K562 (cell line): ENCODE measurements around the gene HBB. TPM values are rescaled to one million over a fixed set of nuclear protein-coding genes. Genes with fewer than 3 reads are reported as not detected.
A peak's percentile ranks its signal among the peaks of the same experiment; 100 is the strongest.

Experiments used
- CHAMP1 ChIP-seq: fragments of 450-650 bp; IDR thresholded peaks from 2 replicates; pipeline ENCODE4 v1.6.1; 2016; ENCODE audit warnings: mild to moderate bottlenecking
- CREB5 ChIP-seq: fragments of 250-450 bp; sonication (Bioruptor Pico); IDR thresholded peaks from 2 replicates; pipeline ENCODE4 v1.5.0; 2020; ENCODE audit warnings: mild to moderate bottlenecking
- ELF2 ChIP-seq: fragments of 250-450 bp; sonication (Bioruptor Pico); IDR thresholded peaks from 2 replicates; pipeline ENCODE4 v1.5.0; 2021; ENCODE audit warnings: mild to moderate bottlenecking
- FOXO4 ChIP-seq: fragments of 450-650 bp; formaldehyde crosslinking; IDR thresholded peaks from 2 replicates; pipeline ENCODE4 v1.4.0; 2020; ENCODE audit warnings: mild to moderate bottlenecking, moderate library complexity
- GMEB1 ChIP-seq: fragments of 250-450 bp; sonication (Bioruptor Pico); IDR thresholded peaks from 2 replicates; pipeline ENCODE4 v1.4.0; 2020; ENCODE audit warnings: mild to moderate bottlenecking
- HDAC2 ChIP-seq: fragments of 450-650 bp; IDR thresholded peaks from 2 replicates; pipeline ENCODE4 v1.6.1; 2016; ENCODE audit warnings: mild to moderate bottlenecking
- HNRNPUL1 ChIP-seq: fragments of 200-400 bp; formaldehyde crosslinking; IDR thresholded peaks from 2 replicates; pipeline ENCODE4 v1.6.1; 2017; ENCODE audit warnings: low read length
- KLF16 ChIP-seq: IDR thresholded peaks from 2 replicates; pipeline ENCODE4 v1.6.1; 2016; ENCODE audit warnings: antibody characterized with exemption
- MEIS2 ChIP-seq: fragments of 450-650 bp; IDR thresholded peaks from 2 replicates; pipeline ENCODE4 v1.6.1; 2014; ENCODE audit warnings: mild to moderate bottlenecking; ENCODE audit not compliant: partially characterized antibody
- MTA1 ChIP-seq: fragments of 450-650 bp; IDR thresholded peaks from 2 replicates; pipeline ENCODE4 v1.6.1; 2017; ENCODE audit warnings: borderline replicate concordance
- PRMT5 ChIP-seq: sonication (generic); formaldehyde crosslinking; IDR thresholded peaks from 2 replicates; pipeline ENCODE4 v1.5.0; 2020; ENCODE audit warnings: missing genetic modification reagents
- SLC30A9 ChIP-seq: fragments of 250-450 bp; sonication (Bioruptor Pico); IDR thresholded peaks from 2 replicates; pipeline ENCODE4 v1.8.0; 2022; ENCODE audit warnings: mild to moderate bottlenecking, moderate library complexity
- SRSF7 ChIP-seq: fragments of 200-400 bp; formaldehyde crosslinking; optimal IDR thresholded peaks from 2 replicates; pipeline ENCODE3; 2017; ENCODE audit warnings: mild to moderate bottlenecking, low read depth, low read length
- TFE3 ChIP-seq: fragments of 450-650 bp; formaldehyde crosslinking; IDR thresholded peaks from 2 replicates; pipeline ENCODE4 v1.4.0; 2020; ENCODE audit warnings: mild to moderate bottlenecking, mixed read lengths
- ZNF583 ChIP-seq: fragments of 250-450 bp; sonication (Bioruptor Pico); IDR thresholded peaks from 2 replicates; pipeline ENCODE4 v1.4.0; 2020
- ZNF639 ChIP-seq, 2 experiments: fragments of 200-800 bp in 1 of 2; sonication (Bioruptor generic) in 1 of 2; sonication (generic) in 1 of 2; formaldehyde crosslinking in 1 of 2; IDR thresholded peaks in 1 of 2; conservative IDR thresholded peaks in 1 of 2; 2 replicates each; pipeline versions ENCODE4 v1.5.0 to v1.6.1; 2016 to 2020; ENCODE audit warnings: missing compliant biosample characterization in 1 of 2, missing genetic modification characterization in 1 of 2, missing genetic modification reagents in 1 of 2
- polyA plus RNA-seq, 8 experiments: library from polyadenylated mRNA; depleted of rRNA in 4 of 8; stranded (reverse) in 5 of 8; unstranded in 3 of 8; fragments of >200 nt; fragmentation: Nextera tagmentation in 2 of 8; fragmentation: Illumina TruSeq in 1 of 8; extraction: Ambion mirVana in 2 of 8; extraction: Trizol in 1 of 8; gene quantifications; 2 replicates each; pipeline versions ENCODE4 v1.2.1 to v1.2.3, GENCODE V29; 2011 to 2014; ENCODE audit warnings: inconsistent platforms in 1 of 8, missing spikeins in 1 of 8
- total RNA-seq, 7 experiments: library from RNA; depleted of rRNA in 6 of 7; stranded (reverse); fragments of >200 nt in 6 of 7; fragmentation: Illumina TruSeq in 2 of 7; extraction: Trizol in 2 of 7; gene quantifications; 2 replicates each; pipeline versions ENCODE4 v1.2.1 to v1.2.3, GENCODE V29; 2011 to 2021; ENCODE audit warnings: low replicate concordance in 1 of 7

Gene HBB
- total and polyA plus RNA-seq, 9 of the 15 experiments (the other 6 are each of a cell fraction or from before 2014, with no cell fraction given), result 0.33 to 3.4 (median 1.2) TPM; not detected in 2

GRCh38 chr11:5258543-5259262 is 31.8 kb upstream of the HBB start (continued):
- peak; percentile 19; the same call in 1 of the 2 replicates for TF ChIP-seq GMEB1 (CRISPR knock-in tag)
- peak; percentile 77 for TF ChIP-seq MEIS2
- peak; percentile 57; the same call in 1 of the 2 replicates for TF ChIP-seq ZNF583 (CRISPR knock-in tag)
- 0 out of 2 replicates have a peak, but pooled peaks have one; percentile 43 for TF ChIP-seq KLF16
- peak; percentile 99 for TF ChIP-seq TFE3 (CRISPR knock-in tag)
- TF ChIP-seq CHAMP1, result peak; percentile 54; the same call in 1 of the 2 replicates
- no peak for TF ChIP-seq SRSF7
- TF ChIP-seq SLC30A9, result no peak
- TF ChIP-seq HDAC2, result no peak
- TF ChIP-seq CREB5 (CRISPR knock-in tag), result no peak
- TF ChIP-seq PRMT5, result no peak
- no peak for TF ChIP-seq ELF2 (CRISPR knock-in tag)
- peak; percentile 22; the same call in 1 of the 2 replicates for TF ChIP-seq MTA1
- TF ChIP-seq ZNF639 (CRISPR knock-in tag; conservative IDR thresholded peaks at IDR 0.05 in 1 of 2, IDR thresholded peaks at IDR 0.05 in 1 of 2), result peak in 1 of 2 experiments; percentile 73; a peak in 2 of 4 replicates
- TF ChIP-seq FOXO4 (CRISPR knock-in tag), result no peak
- no peak for TF ChIP-seq HNRNPUL1
